ENCODE measurements around the gene ATP2B1. TPM values are rescaled to one million over a fixed set of nuclear protein-coding genes. Genes with fewer than 3 reads are reported as not detected.

Gene ATP2B1
- total and polyA plus RNA-seq, 2 of the 13 experiments (the other 11 are each of a cell fraction or from before 2014, with no cell fraction given), result 12.1 to 60.2 TPM

DNA sequence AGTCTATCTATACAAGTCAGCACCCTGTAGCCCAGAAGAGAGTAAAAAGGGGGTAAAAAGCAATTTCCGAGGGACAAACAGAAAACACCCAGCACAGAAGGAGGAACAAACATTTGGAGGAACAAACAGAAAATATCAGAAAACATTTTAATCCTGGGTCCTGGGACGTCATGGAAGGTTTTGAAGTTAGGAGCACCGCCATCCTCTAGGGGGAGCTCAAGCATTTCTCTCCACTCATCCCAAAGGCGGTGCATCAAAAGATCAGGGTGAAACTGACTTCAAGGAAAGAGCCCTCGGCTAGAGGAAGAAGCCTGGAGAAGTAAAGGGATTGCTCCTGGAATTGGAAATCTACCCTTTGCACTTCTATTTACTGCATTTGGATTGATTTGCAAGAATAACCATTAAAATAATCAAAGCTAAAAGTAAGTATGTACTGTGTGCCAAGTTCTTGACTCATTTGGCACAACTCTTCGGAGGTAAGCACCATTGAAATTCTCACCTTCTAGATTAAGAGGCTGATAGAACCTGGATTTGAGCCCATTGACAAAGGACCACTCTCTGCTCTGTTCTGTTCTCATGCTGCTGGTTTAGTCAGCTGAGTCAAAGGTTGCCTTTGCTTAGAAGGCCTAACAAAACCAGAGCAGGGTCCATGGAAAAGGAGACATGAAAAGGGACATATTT is 165.6 kb downstream of the ATP2B1 start:
- Histone ChIP-seq H4K20me1 (ENCODE audit: insufficient read depth, low read length) (no peaks in the 10 kb centered on the region; the same call in 1 of the 2 replicates), H3K27ac (ENCODE audit: extremely low read length, insufficient read depth, low read length) (no peak overlapping the region), H3K4me1 (ENCODE audit: insufficient read depth, low read length) (peaks cover 23% of the 10 kb centered on the region), H3K4me3 (replicated peaks in 1 of 3; ENCODE audit: insufficient read depth in 1 of 3, low read depth in 2 of 3, low read length in 3 of 3) (no peak overlapping the region), H3K9ac (ENCODE audit: insufficient read depth, low read depth, low read length) (no peak overlapping the region), H2AFZ (ENCODE audit: low read length) (no peak overlapping the region), H3K36me3 (replicated peaks in 1 of 2; ENCODE audit: control insufficient read depth in 1 of 2, insufficient read depth in 2 of 2, low read length in 2 of 2) (no peaks in the 10 kb centered on the region), H3K4me2 (ENCODE audit: low read depth, low read length) (no peak overlapping the region), H3K9me3 (ENCODE audit: low read length) (no peaks in the 10 kb centered on the region), H3K27me3 (ENCODE audit: control insufficient read depth in 1 of 2, insufficient read depth in 2 of 2, low read length in 2 of 2) (no peaks in the 10 kb centered on the region), H3K79me2 (ENCODE audit: insufficient read depth, low read length) (no peaks in the 10 kb centered on the region)
- in situ Hi-C loops (cut with HindIII; ENCODE audit: extremely low pct_ligation_motif_present, low pct_unique_long_range_greater_than_20kb) (loop anchor here (5.0 to 25.0 kb wide), 3 partner anchors 162 to 559 kb away; partner anchors contain the start of gene ATP2B1), intact Hi-C loops (cut with micrococcal nuclease; ENCODE audit: unreplicated experiment) (loop anchor here (1.0 to 5.0 kb wide), 5 partner anchors 89 to 1399 kb away; partner anchors contain the start of gene ATP2B1)
- peak; percentile 78 for FAIRE-seq
- peak; percentile 73 for DNase-seq (ENCODE audit: low spot score)
- POLR2A ChIA-PET, result no interaction called here
- WGBS (ENCODE audit: low lambda C conversion rate), result 25% methylated on average over 6 of the region's 6 CpGs
- no TSS peak for BruUV-seq (replicated peaks)
- ATAC-seq, result peak; percentile 86
- CTCF ChIA-PET (ENCODE audit: low intra/inter-chr PET ratio, low total read pairs), result interaction anchor here (2.4 kb wide), 1 partner anchor 560 kb away, joined by 12 read pairs; no protein-coding TSS in a partner anchor
- TF ChIP-seq ZC3H4 (CRISPR knock-in tag; IDR thresholded peaks at IDR 0.05; ENCODE audit: borderline replicate concordance) (no peak), PHF8 (CRISPR knock-in tag; IDR thresholded peaks at IDR 0.05) (no peak), ZNF17 (CRISPR knock-in tag; IDR thresholded peaks at IDR 0.05) (no peak), ZNF709 (CRISPR knock-in tag; IDR thresholded peaks at IDR 0.05) (0 out of 2 replicates have a peak, but pooled peaks have one; percentile 45), NKX3-1 (CRISPR knock-in tag; IDR thresholded peaks at IDR 0.05) (no peak), CREB1 (IDR thresholded peaks at IDR 0.05) (no peak), CREB1 (CRISPR knock-in tag; IDR thresholded peaks at IDR 0.05) (no peak), SRSF9 (IDR thresholded peaks at IDR 0.05; ENCODE audit: borderline replicate concordance, insufficient read depth, low read depth, low read length, poor library complexity, severe bottlenecking) (no peak), SPEN (CRISPR knock-in tag; IDR thresholded peaks at IDR 0.05; ENCODE audit: low read depth) (no peak), MIER2 (CRISPR knock-in tag; IDR thresholded peaks at IDR 0.05) (no peak), STAG1 (CRISPR knock-in tag; IDR thresholded peaks at IDR 0.05) (peak; percentile 96)
- TF ChIP-seq, protein P1, sequence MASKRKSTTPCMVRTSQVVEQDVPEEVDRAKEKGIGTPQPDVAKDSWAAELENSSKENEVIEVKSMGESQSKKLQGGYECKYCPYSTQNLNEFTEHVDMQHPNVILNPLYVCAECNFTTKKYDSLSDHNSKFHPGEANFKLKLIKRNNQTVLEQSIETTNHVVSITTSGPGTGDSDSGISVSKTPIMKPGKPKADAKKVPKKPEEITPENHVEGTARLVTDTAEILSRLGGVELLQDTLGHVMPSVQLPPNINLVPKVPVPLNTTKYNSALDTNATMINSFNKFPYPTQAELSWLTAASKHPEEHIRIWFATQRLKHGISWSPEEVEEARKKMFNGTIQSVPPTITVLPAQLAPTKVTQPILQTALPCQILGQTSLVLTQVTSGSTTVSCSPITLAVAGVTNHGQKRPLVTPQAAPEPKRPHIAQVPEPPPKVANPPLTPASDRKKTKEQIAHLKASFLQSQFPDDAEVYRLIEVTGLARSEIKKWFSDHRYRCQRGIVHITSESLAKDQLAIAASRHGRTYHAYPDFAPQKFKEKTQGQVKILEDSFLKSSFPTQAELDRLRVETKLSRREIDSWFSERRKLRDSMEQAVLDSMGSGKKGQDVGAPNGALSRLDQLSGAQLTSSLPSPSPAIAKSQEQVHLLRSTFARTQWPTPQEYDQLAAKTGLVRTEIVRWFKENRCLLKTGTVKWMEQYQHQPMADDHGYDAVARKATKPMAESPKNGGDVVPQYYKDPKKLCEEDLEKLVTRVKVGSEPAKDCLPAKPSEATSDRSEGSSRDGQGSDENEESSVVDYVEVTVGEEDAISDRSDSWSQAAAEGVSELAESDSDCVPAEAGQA (IDR thresholded peaks at IDR 0.05; ENCODE audit: low read depth), result no peak
- TF ChIP-seq, protein P1 (CRISPR knock-in tag; IDR thresholded peaks at IDR 0.05; ENCODE audit: borderline replicate concordance), result no peak
- TF ChIP-seq, protein P2, sequence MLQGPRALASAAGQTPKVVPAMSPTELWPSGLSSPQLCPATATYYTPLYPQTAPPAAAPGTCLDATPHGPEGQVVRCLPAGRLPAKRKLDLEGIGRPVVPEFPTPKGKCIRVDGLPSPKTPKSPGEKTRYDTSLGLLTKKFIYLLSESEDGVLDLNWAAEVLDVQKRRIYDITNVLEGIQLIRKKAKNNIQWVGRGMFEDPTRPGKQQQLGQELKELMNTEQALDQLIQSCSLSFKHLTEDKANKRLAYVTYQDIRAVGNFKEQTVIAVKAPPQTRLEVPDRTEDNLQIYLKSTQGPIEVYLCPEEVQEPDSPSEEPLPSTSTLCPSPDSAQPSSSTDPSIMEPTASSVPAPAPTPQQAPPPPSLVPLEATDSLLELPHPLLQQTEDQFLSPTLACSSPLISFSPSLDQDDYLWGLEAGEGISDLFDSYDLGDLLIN (CRISPR knock-in tag; IDR thresholded peaks at IDR 0.05; ENCODE audit: borderline replicate concordance), result no peak
- TF ChIP-seq, protein P3, sequence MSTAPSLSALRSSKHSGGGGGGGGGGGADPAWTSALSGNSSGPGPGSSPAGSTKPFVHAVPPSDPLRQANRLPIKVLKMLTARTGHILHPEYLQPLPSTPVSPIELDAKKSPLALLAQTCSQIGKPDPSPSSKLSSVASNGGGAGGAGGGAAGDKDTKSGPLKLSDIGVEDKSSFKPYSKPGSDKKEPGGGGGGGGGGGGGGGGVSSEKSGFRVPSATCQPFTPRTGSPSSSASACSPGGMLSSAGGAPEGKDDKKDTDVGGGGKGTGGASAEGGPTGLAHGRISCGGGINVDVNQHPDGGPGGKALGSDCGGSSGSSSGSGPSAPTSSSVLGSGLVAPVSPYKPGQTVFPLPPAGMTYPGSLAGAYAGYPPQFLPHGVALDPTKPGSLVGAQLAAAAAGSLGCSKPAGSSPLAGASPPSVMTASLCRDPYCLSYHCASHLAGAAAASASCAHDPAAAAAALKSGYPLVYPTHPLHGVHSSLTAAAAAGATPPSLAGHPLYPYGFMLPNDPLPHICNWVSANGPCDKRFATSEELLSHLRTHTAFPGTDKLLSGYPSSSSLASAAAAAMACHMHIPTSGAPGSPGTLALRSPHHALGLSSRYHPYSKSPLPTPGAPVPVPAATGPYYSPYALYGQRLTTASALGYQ (CRISPR knock-in tag; IDR thresholded peaks at IDR 0.05), result no peak
- TF ChIP-seq, protein P4, sequence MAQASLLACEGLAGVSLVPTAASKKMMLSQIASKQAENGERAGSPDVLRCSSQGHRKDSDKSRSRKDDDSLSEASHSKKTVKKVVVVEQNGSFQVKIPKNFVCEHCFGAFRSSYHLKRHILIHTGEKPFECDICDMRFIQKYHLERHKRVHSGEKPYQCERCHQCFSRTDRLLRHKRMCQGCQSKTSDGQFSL (CRISPR knock-in tag; IDR thresholded peaks at IDR 0.05), result no peak
